GM12872 (cell line): ENCODE data around the gene DENND4A.

Source experiments
- CTCF ChIP-seq: IDR thresholded peaks from 3 replicates; pipeline ENCODE4 v1.5.1; 2011; ENCODE audit warnings: low read depth, mild to moderate bottlenecking, low read length, moderate library complexity; ENCODE audit not compliant: insufficient read depth

Gene DENND4A

GRCh38 chr15:65766422-65767263, 25.4 kb downstream of the DENND4A start:
- no peak for TF ChIP-seq CTCF

GRCh38 chr15:65765106-65765505, 27.0 kb downstream of the DENND4A start:
- TF ChIP-seq CTCF = no peak

- TF ChIP-seq CTCF = no peak
Observed at GRCh38 chr15:65762914-65763787, 28.9 kb downstream of the DENND4A start.

GRCh38 chr15:65762399-65762798, 29.7 kb downstream of the DENND4A start:
- no peak for TF ChIP-seq CTCF

GRCh38 chr15:65761210-65761926, 30.7 kb downstream of the DENND4A start:
- TF ChIP-seq CTCF = no peak

- TF ChIP-seq CTCF = no peak
Observed at GRCh38 chr15:65759441-65759840, 32.7 kb downstream of the DENND4A start.

- TF ChIP-seq CTCF = no peak
Observed at GRCh38 chr15:65758242-65758641, 33.9 kb downstream of the DENND4A start.
